Chondrocyte (in vitro differentiated cells): Measurements from ENCODE around the gene WDR33. TPM values are rescaled to one million over a fixed set of nuclear protein-coding genes. Genes with fewer than 3 reads are reported as not detected.

Experiments
- DNase-seq: peaks from one replicate; pipeline ENCODE4 v3.0.0; 2021; ENCODE audit warnings: mixed read lengths, low spot score
- H3K27ac Mint-ChIP-seq: one replicate; pipeline ENCODE4 v1.8.0; 2021; ENCODE audit warnings: mild to moderate bottlenecking, moderate library complexity, mixed read lengths; ENCODE audit not compliant: unreplicated experiment
- H3K27me3 Mint-ChIP-seq: 2 replicates; pipeline ENCODE4 v1.8.0; 2021; ENCODE audit warnings: low read depth, mixed read lengths
- H3K36me3 Mint-ChIP-seq: 2 replicates; pipeline ENCODE4 v1.8.0; 2021; ENCODE audit warnings: low read depth, mixed read lengths
- H3K4me1 Mint-ChIP-seq: 2 replicates; pipeline ENCODE4 v1.8.0; 2021; ENCODE audit warnings: low read depth, mild to moderate bottlenecking, mixed read lengths
- H3K4me3 Mint-ChIP-seq: one replicate; pipeline ENCODE4 v1.8.0; 2021; ENCODE audit warnings: mild to moderate bottlenecking, moderate library complexity, mixed read lengths; ENCODE audit not compliant: unreplicated experiment
- H3K9me3 Mint-ChIP-seq: 2 replicates; pipeline ENCODE4 v1.8.0; 2021; ENCODE audit warnings: low read depth, mixed read lengths
- CTCF ChIP-seq: fragments of 200-600 bp; sonication (generic); IDR thresholded peaks from 2 replicates; pipeline ENCODE4 v1.5.0; 2021; ENCODE audit warnings: antibody characterized with exemption, mild to moderate bottlenecking, moderate library complexity
- total RNA-seq: library from RNA; stranded (reverse); gene quantifications from 3 replicates; pipeline ENCODE4 v1.2.1, GENCODE V29; 2021

WDR33 gene
- total RNA-seq, 1 donor from 2014 or later: 37.2 TPM

GRCh38 chr2:127792805-127793204, 18.2 kb downstream of the WDR33 start:
- no peak for DNase-seq
- no peaks in the 10 kb centered on the region for H3K27me3 Mint-ChIP-seq
- peaks cover 14% of the 10 kb centered on the region for H3K4me1 Mint-ChIP-seq
- no peak overlapping the region for H3K4me3 Mint-ChIP-seq
- H3K36me3 Mint-ChIP-seq: no peaks in the 10 kb centered on the region
- no peaks in the 10 kb centered on the region for H3K9me3 Mint-ChIP-seq
- TF ChIP-seq CTCF: no peak
- H3K27ac Mint-ChIP-seq: no peak overlapping the region

GRCh38 chr2:127790694-127791529, 20.1 kb downstream of the WDR33 start:
- no peaks in the 10 kb centered on the region for H3K9me3 Mint-ChIP-seq
- peaks cover 9% of the 10 kb centered on the region for H3K4me1 Mint-ChIP-seq
- H3K27ac Mint-ChIP-seq: peak overlapping the region; percentile 46
- H3K27me3 Mint-ChIP-seq: no peaks in the 10 kb centered on the region
- H3K4me3 Mint-ChIP-seq: no peak overlapping the region
- TF ChIP-seq CTCF: no peak
- no peaks in the 10 kb centered on the region for H3K36me3 Mint-ChIP-seq
- DNase-seq: no peak

GRCh38 chr2:127786048-127786809, 24.7 kb downstream of the WDR33 start:
- no peaks in the 10 kb centered on the region for H3K27me3 Mint-ChIP-seq
- no peak overlapping the region for H3K27ac Mint-ChIP-seq
- no peaks in the 10 kb centered on the region for H3K36me3 Mint-ChIP-seq
- no peak for DNase-seq
- no peak for TF ChIP-seq CTCF
- no peak overlapping the region for H3K4me3 Mint-ChIP-seq
- H3K9me3 Mint-ChIP-seq: no peaks in the 10 kb centered on the region
- H3K4me1 Mint-ChIP-seq: peaks cover 19% of the 10 kb centered on the region

- Mint-ChIP-seq H3K9me3 (no peaks in the 10 kb centered on the region), H3K4me1 (peaks cover 12% of the 10 kb centered on the region), H3K27me3 (no peaks in the 10 kb centered on the region), H3K27ac (peak overlapping the region; percentile 2), H3K36me3 (peaks cover 1% of the 10 kb centered on the region), H3K4me3 (no peak overlapping the region)
- TF ChIP-seq CTCF: no peak
- DNase-seq: no peak
Measured at GRCh38 chr2:127784965-127785518, 25.9 kb downstream of the WDR33 start.

GRCh38 chr2:127783101-127783500, 27.9 kb downstream of the WDR33 start:
- Mint-ChIP-seq H3K9me3 (no peaks in the 10 kb centered on the region), H3K4me3 (no peak overlapping the region), H3K4me1 (peaks cover 22% of the 10 kb centered on the region), H3K36me3 (peaks cover 1% of the 10 kb centered on the region), H3K27me3 (no peaks in the 10 kb centered on the region), H3K27ac (no peak overlapping the region)
- TF ChIP-seq CTCF: no peak
- DNase-seq: no peak
